Embryonic facial prominence (tissue), 1 donor: ENCODE data around the gene ZNF385D.
A peak's percentile ranks its signal among the peaks of the same experiment; 100 is the strongest.

ENCODE experiments used
- DNase-seq: peaks from one replicate; pipeline ENCODE4 v3.0.0-alpha.2; 2016; ENCODE audit errors: extremely low spot score

ZNF385D gene

GRCh38 chr3:21750831-21751391 lies at the start of gene ZNF385D:
TSS of gene ZNF385D (minus strand) at chr3:21751210. CDS start at chr3:21750916, 294 bp downstream.
- DNase-seq, result peak; percentile 21

- no peak for DNase-seq
Measured at GRCh38 chr3:21798356-21799088, 47.5 kb upstream of the ZNF385D start.

- no peak for DNase-seq
Measured at GRCh38 chr3:21795921-21796320, 44.9 kb upstream of the ZNF385D start.

GRCh38 chr3:21795152-21795837 lies 44.3 kb upstream of the ZNF385D start:
- no peak for DNase-seq

GRCh38 chr3:21794291-21794690 lies 43.3 kb upstream of the ZNF385D start:
- no peak for DNase-seq

GRCh38 chr3:21792176-21792575 lies 41.2 kb upstream of the ZNF385D start:
- no peak for DNase-seq

GRCh38 chr3:21791356-21791755 lies 40.3 kb upstream of the ZNF385D start:
- DNase-seq, result no peak

GRCh38 chr3:21790466-21790865 lies 39.5 kb upstream of the ZNF385D start:
- no peak for DNase-seq

GRCh38 chr3:21789730-21790129 lies 38.7 kb upstream of the ZNF385D start:
- no peak for DNase-seq

- no peak for DNase-seq
Measured at GRCh38 chr3:21786438-21786797, 35.4 kb upstream of the ZNF385D start.

GRCh38 chr3:21785765-21786437 lies 34.9 kb upstream of the ZNF385D start:
- DNase-seq, result no peak

- DNase-seq, result no peak
Measured at GRCh38 chr3:21783839-21784238, 32.8 kb upstream of the ZNF385D start.

GRCh38 chr3:21781355-21781754 lies 30.3 kb upstream of the ZNF385D start:
- no peak for DNase-seq

GRCh38 chr3:21779909-21780308 lies 28.9 kb upstream of the ZNF385D start:
- DNase-seq, result no peak

GRCh38 chr3:21778715-21779114 lies 27.7 kb upstream of the ZNF385D start:
- DNase-seq, result no peak

- no peak for DNase-seq
Measured at GRCh38 chr3:21777821-21778220, 26.8 kb upstream of the ZNF385D start.

GRCh38 chr3:21766002-21766401 lies 15.0 kb upstream of the ZNF385D start:
- DNase-seq, result no peak

- no peak for DNase-seq
Measured at GRCh38 chr3:21755896-21756295, 4.9 kb upstream of the ZNF385D start.

- DNase-seq, result no peak
Measured at GRCh38 chr3:21754839-21755238, 3.8 kb upstream of the ZNF385D start.

GRCh38 chr3:21752749-21753347 lies 1.8 kb upstream of the ZNF385D start:
- DNase-seq, result no peak

GRCh38 chr3:21751886-21752285 lies 876 bp upstream of the ZNF385D start:
- no peak for DNase-seq

- DNase-seq, result no peak
Measured at GRCh38 chr3:21750080-21750696, 822 bp downstream of the ZNF385D start.
